HFFc6 (cell line): ENCODE measurements around the gene ST6GALNAC5. TPM values are rescaled to one million over a fixed set of nuclear protein-coding genes. Genes with fewer than 3 reads are reported as not detected.
A peak's percentile ranks its signal among the peaks of the same experiment; 100 is the strongest.
"Not testable (repeated sequence)": the region's sequence is repeated elsewhere in the genome, so short reads cannot be mapped to it uniquely, and the experiment has no call there.

Source experiments
- DNase-seq: peaks from one replicate; pipeline ENCODE4 v3.0.0-alpha.2; 2018
- H3K27ac Mint-ChIP-seq: 2 replicates; pipeline ENCODE4 v1.8.0; 2020; ENCODE audit warnings: mild to moderate bottlenecking, mixed read lengths
- H3K27me3 Mint-ChIP-seq: 2 replicates; pipeline ENCODE4 v1.8.0; 2021; ENCODE audit warnings: mild to moderate bottlenecking, moderate library complexity, mixed read lengths; ENCODE audit not compliant: insufficient read depth
- H3K36me3 Mint-ChIP-seq: 2 replicates; pipeline ENCODE4 v1.8.0; 2021; ENCODE audit warnings: low read depth, mixed read lengths
- H3K4me1 Mint-ChIP-seq: 2 replicates; pipeline ENCODE4 v1.8.0; 2020; ENCODE audit warnings: low read depth, mixed read lengths
- H3K4me3 Mint-ChIP-seq: 2 replicates; pipeline ENCODE4 v1.8.0; 2020; ENCODE audit warnings: mild to moderate bottlenecking, moderate library complexity, mixed read lengths
- H3K9me3 Mint-ChIP-seq: 2 replicates; pipeline ENCODE4 v1.8.0; 2020; ENCODE audit warnings: mild to moderate bottlenecking, mixed read lengths
- CTCF ChIP-seq: fragments of 200-600 bp; sonication (generic); IDR thresholded peaks from 2 replicates; pipeline ENCODE4 v1.5.0; 2021; ENCODE audit warnings: antibody characterized with exemption, mild to moderate bottlenecking
- total RNA-seq, 6 experiments: library from RNA; stranded (reverse); fragmentation: NEBNext Ultra II Directional; extraction: Animal tissue kit (Norgen Biotek cat#: 25700); gene quantifications; 2 replicates in 1 of 6; 3 replicates in 5 of 6; pipeline ENCODE4 v1.2.3, GENCODE V29; 2021

ST6GALNAC5 gene
- total RNA-seq, 6 experiments from 2014 or later = 1.3 to 3.0 (median 2.1) TPM; not detected in 2

- Mint-ChIP-seq H3K9me3 (no peaks in the 10 kb centered on the region), H3K4me1 (peaks cover 40% of the 10 kb centered on the region), H3K36me3 (no peaks in the 10 kb centered on the region), H3K27me3 (peaks cover 3% of the 10 kb centered on the region; the same call in 1 of the 2 replicates), H3K27ac (no peak overlapping the region), H3K4me3 (no peak overlapping the region)
- no peak for TF ChIP-seq CTCF
- DNase-seq = no peak
These were observed 90.7 kb downstream of the ST6GALNAC5 start for GRCh38 chr1:76957961-76958360.

GRCh38 chr1:76958828-76959227 is 91.5 kb downstream of the ST6GALNAC5 start:
- Mint-ChIP-seq H3K27ac (no peak overlapping the region), H3K36me3 (no peaks in the 10 kb centered on the region), H3K4me1 (peaks cover 40% of the 10 kb centered on the region), H3K4me3 (no peak overlapping the region), H3K9me3 (no peaks in the 10 kb centered on the region), H3K27me3 (peaks cover 4% of the 10 kb centered on the region; the same call in 1 of the 2 replicates)
- no peak for DNase-seq
- no peak for TF ChIP-seq CTCF

GRCh38 chr1:76959556-76959955 is 92.3 kb downstream of the ST6GALNAC5 start:
- Mint-ChIP-seq H3K4me1 (peaks cover 40% of the 10 kb centered on the region), H3K36me3 (no peaks in the 10 kb centered on the region), H3K4me3 (no peak overlapping the region), H3K27me3 (peaks cover 4% of the 10 kb centered on the region; the same call in 1 of the 2 replicates), H3K27ac (no peak overlapping the region), H3K9me3 (no peaks in the 10 kb centered on the region)
- no peak for TF ChIP-seq CTCF
- DNase-seq = no peak

- peaks cover 33% of the 10 kb centered on the region for H3K4me1 Mint-ChIP-seq
- H3K36me3 Mint-ChIP-seq = no peaks in the 10 kb centered on the region
- peak overlapping the region; percentile 1; the same call in 1 of the 2 replicates for H3K27ac Mint-ChIP-seq
- H3K9me3 Mint-ChIP-seq = peaks cover 4% of the 10 kb centered on the region; the same call in 1 of the 2 replicates
- peaks cover 6% of the 10 kb centered on the region for H3K27me3 Mint-ChIP-seq
- no peak for TF ChIP-seq CTCF
- no peak overlapping the region for H3K4me3 Mint-ChIP-seq
- DNase-seq = peak; percentile 52
These were observed 94.0 kb downstream of the ST6GALNAC5 start for GRCh38 chr1:76961181-76961819.

GRCh38 chr1:76961820-76962207 is 94.5 kb downstream of the ST6GALNAC5 start:
- Mint-ChIP-seq H3K4me3 (no peak overlapping the region), H3K36me3 (no peaks in the 10 kb centered on the region), H3K9me3 (peaks cover 4% of the 10 kb centered on the region; the same call in 1 of the 2 replicates), H3K4me1 (peaks cover 33% of the 10 kb centered on the region), H3K27ac (no peak overlapping the region), H3K27me3 (peaks cover 6% of the 10 kb centered on the region)
- no peak for TF ChIP-seq CTCF
- DNase-seq = no peak

GRCh38 chr1:76981267-76981666 is 114.0 kb downstream of the ST6GALNAC5 start:
- peaks cover 28% of the 10 kb centered on the region for H3K36me3 Mint-ChIP-seq
- H3K4me3 Mint-ChIP-seq, DNase-seq, H3K27me3 Mint-ChIP-seq, H3K4me1 Mint-ChIP-seq, H3K27ac Mint-ChIP-seq: not testable (repeated sequence)
- H3K9me3 Mint-ChIP-seq = peaks cover 40% of the 10 kb centered on the region
